Peyer's patch (tissue), 4 donors: Measurements from ENCODE around the gene AFDN. TPM values are rescaled to one million over a fixed set of nuclear protein-coding genes. Genes with fewer than 3 reads are reported as not detected.

Experiments used
- DNase-seq, 3 donors: peaks; one replicate each; pipeline ENCODE4 v3.0.0-alpha.2; 2017 to 2019
- H3K27ac ChIP-seq, 4 donors: fragments of 200-600 bp; sonication (generic); one replicate each; pipeline ENCODE4 v1.5.1; 2016 to 2019
- H3K27me3 ChIP-seq, 2 donors: fragments of 200-600 bp; sonication (generic); one replicate each; pipeline ENCODE4 v1.5.1; 2019
- H3K36me3 ChIP-seq, 3 donors: fragments of 200-600 bp; sonication (generic); one replicate each; pipeline ENCODE4 v1.5.1; 2016 to 2019
- H3K4me1 ChIP-seq, 4 donors: fragments of 200-600 bp; sonication (generic); one replicate each; pipeline ENCODE4 v1.5.1; 2016 to 2019
- H3K4me3 ChIP-seq, 4 donors: fragments of 200-600 bp; sonication (generic); 1 replicate in 3 of 4; 2 replicates in 1 of 4; pipeline ENCODE4 v1.5.1; 2016 to 2019; ENCODE audit warnings: mild to moderate bottlenecking in 1 of 4
- H3K9me3 ChIP-seq, 4 donors: fragments of 200-600 bp; sonication (generic); one replicate each; pipeline ENCODE4 v1.5.1; 2016 to 2019; ENCODE audit warnings: mild to moderate bottlenecking in 1 of 4
- POLR2A ChIP-seq, 2 donors: fragments of 450-650 bp; IDR thresholded peaks; one replicate each; pipeline ENCODE4 v1.5.1; 2017; ENCODE audit warnings: antibody characterized with exemption in 2 of 2, mild to moderate bottlenecking in 2 of 2, moderate library complexity in 2 of 2
- total RNA-seq, 4 donors: library from RNA; depleted of rRNA; stranded (reverse); fragments of >200 nt; gene quantifications; one replicate each; pipeline ENCODE4 v1.1.0, GENCODE V29; 2016
- TF ChIP-seq, protein P1 (sequence below), 6 experiments: fragments of 450-650 bp in 4 of 6; fragments of 200-600 bp in 2 of 6; sonication (generic) in 1 of 6; IDR thresholded peaks; one replicate each; pipeline ENCODE4 v1.5.1; 2017 to 2019; ENCODE audit warnings: antibody characterized with exemption in 6 of 6, mild to moderate bottlenecking in 3 of 6, moderate library complexity in 1 of 6

Gene AFDN
- total RNA-seq, 4 donors from 2014 or later = 265 to 326 (median 313) TPM

DNA sequence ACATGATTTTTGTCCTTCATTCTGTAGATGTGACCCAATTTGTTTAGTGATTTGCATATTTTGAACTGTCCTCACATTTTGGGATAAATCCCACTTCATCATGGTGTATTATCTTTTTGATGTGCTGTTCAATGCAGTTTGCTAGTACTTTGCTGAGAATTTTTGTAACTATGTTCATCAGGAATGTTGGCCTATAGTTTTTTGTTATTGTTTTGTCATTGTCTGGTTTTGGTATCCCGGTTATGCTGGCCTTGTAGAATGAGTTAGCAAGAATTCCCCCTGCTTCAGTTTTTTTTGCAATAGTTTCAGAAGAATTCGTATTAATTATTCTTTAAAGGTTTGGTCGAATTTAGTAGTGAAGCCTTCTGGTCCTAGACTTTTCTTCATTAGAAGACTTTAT is 182.6 kb downstream of the AFDN start:
- TF ChIP-seq, protein P1, sequence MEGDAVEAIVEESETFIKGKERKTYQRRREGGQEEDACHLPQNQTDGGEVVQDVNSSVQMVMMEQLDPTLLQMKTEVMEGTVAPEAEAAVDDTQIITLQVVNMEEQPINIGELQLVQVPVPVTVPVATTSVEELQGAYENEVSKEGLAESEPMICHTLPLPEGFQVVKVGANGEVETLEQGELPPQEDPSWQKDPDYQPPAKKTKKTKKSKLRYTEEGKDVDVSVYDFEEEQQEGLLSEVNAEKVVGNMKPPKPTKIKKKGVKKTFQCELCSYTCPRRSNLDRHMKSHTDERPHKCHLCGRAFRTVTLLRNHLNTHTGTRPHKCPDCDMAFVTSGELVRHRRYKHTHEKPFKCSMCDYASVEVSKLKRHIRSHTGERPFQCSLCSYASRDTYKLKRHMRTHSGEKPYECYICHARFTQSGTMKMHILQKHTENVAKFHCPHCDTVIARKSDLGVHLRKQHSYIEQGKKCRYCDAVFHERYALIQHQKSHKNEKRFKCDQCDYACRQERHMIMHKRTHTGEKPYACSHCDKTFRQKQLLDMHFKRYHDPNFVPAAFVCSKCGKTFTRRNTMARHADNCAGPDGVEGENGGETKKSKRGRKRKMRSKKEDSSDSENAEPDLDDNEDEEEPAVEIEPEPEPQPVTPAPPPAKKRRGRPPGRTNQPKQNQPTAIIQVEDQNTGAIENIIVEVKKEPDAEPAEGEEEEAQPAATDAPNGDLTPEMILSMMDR (IDR thresholded peaks at IDR 0.05) = no peak
- TF ChIP-seq POLR2A (IDR thresholded peaks at IDR 0.05) = no peak

DNA sequence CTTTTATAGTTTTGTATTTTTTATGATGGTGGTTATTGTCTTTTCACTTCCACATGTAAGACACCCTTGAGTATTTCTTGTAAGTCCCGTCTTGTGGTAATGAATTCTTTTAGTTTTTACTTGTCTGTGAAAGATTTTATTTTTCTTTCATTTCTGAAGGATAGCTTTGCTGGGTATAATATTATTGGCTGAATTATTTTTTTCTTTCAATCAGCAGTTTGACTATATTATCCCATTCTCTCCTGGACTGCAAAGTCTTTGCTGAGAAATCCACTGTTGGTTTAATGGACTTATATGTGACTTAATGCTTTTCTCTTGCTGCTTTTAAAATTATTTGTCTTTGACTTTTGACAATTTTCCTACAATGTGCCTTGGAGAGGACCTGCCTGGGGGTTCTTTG is 184.6 kb downstream of the AFDN start:
- DNase-seq = no peak
- TF ChIP-seq, protein P1 (IDR thresholded peaks at IDR 0.05) = no peak
- Histone ChIP-seq H3K4me3 (no peak overlapping the region), H3K36me3 (no peaks in the 10 kb centered on the region), H3K27ac (no peak overlapping the region), H3K27me3 (no peaks in the 10 kb centered on the region), H3K4me1 (no peaks in the 10 kb centered on the region), H3K9me3 (peaks cover 0 to 11% (median 2%) of the 10 kb centered on the region in 4 donors)

More for the DNA sequence above, 182.6 kb downstream of the AFDN start:
- Histone ChIP-seq H3K27me3 (no peaks in the 10 kb centered on the region), H3K9me3 (peaks cover 0 to 11% (median 2%) of the 10 kb centered on the region in 4 donors), H3K36me3 (no peaks in the 10 kb centered on the region), H3K4me3 (no peak overlapping the region), H3K4me1 (no peaks in the 10 kb centered on the region), H3K27ac (no peak overlapping the region)
- DNase-seq = no peak

DNA sequence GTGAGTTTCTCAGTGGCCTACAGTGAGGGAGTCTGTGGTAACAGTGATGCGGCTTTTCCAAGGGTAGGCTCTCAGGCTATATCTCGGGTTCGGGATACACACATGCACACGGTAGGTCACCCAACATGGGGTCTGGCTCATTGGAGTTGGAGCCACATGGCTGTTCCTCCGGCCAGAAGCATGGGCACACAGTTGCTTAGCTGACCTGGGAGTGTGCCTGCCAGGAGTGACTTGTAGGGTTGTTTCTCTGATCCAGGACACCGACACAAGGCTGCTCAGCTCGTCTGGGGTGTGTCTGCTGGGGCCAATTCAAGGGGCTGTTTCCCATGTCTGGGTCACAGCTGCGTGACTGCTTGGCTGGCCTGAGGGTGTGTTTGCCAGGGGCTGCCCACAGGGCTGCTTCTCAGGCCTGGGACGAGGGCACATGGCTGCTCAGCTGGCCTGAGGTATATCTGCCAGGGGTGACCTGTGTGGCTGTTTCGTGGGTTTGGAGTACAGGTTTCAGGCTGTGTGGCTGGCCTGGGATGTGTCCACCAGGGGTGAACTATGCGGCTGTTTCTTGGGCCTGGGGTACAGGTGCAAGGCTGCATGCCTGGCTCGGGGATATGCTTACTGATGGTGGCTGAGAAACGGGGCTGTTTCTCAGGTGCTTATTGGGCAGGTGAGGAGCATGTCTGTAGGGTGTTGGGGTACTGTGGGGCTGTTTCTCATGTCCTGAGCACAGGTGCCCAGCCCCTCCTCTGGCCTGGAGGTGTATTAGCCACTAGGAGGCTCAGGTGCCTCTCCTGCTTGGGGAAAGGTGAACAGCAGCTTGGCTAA is 185.9 kb downstream of the AFDN start:
- no peak overlapping the region for H3K4me3 ChIP-seq
- H3K27me3 ChIP-seq = no peaks in the 10 kb centered on the region
- H3K36me3 ChIP-seq = no peaks in the 10 kb centered on the region
- peaks cover 0 to 11% (median 2%) of the 10 kb centered on the region in 4 donors for H3K9me3 ChIP-seq
- no peaks in the 10 kb centered on the region for H3K4me1 ChIP-seq
- no peak for DNase-seq
- no peak for TF ChIP-seq POLR2A (IDR thresholded peaks at IDR 0.05)
- no peak overlapping the region for H3K27ac ChIP-seq

DNA sequence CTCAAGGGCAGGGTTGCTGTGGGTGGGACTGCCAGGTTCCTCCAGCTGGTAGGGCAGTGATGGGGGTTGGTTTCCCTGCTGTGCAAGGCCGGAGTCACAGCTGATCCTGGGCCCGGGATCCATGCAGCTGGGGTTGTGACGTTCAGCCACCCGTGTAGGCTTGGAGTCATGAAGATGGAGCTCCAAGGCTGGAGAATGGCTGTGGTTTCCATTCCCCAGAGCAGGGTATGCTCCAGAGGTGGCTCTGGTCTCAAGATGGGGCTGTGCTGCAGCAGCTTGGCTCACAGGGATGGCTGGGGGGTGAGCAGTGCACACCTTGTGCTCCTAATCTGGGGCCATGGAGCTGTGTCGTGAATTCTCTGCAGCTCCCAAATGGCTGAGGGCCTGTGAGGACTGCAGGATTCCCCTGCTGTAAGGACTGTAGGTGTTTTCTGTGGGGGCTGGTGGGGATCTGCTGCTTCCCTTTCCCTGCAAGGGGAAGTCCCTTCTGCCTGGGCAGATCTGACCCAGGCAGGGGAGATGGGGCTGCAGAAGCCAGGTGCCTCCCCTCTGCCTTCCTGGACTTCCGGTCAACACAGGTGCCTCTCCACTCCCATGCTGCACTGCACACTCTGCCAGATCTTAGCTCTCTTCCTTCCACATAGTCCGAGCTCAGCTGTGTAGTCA is 186.7 kb downstream of the AFDN start:
- H3K9me3 ChIP-seq = peaks cover 0 to 11% (median 2%) of the 10 kb centered on the region in 4 donors
- no peaks in the 10 kb centered on the region for H3K27me3 ChIP-seq
- no peak overlapping the region for H3K4me3 ChIP-seq
- no peak for DNase-seq
- no peak overlapping the region for H3K27ac ChIP-seq
- no peaks in the 10 kb centered on the region for H3K36me3 ChIP-seq
- no peaks in the 10 kb centered on the region for H3K4me1 ChIP-seq
- TF ChIP-seq, protein P1 (IDR thresholded peaks at IDR 0.05) = no peak
- no peak for TF ChIP-seq POLR2A (IDR thresholded peaks at IDR 0.05)

DNA sequence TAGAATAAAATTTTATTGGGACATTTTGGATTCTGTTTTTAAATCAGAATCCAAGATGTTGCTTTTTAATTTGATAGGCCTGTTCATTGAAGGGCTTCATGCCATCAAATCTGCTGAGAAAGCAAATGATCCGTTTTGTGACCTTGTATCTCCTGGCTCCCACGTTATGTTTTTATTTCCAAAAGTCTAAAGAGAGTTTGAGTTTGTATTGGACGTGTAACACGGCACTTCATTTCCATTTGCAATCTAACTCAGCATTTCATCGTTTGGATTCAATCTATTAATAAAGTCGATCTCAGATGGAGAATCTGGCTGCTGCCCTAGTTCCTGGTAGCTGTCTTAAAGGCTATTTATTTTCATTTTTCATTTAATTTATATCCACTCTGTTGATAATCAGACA is 187.7 kb downstream of the AFDN start:
- DNase-seq = no peak
- H3K4me1 ChIP-seq = no peaks in the 10 kb centered on the region
- peaks cover 0 to 11% (median 2%) of the 10 kb centered on the region in 4 donors for H3K9me3 ChIP-seq
- H3K36me3 ChIP-seq = no peaks in the 10 kb centered on the region
- no peak overlapping the region for H3K27ac ChIP-seq
- no peaks in the 10 kb centered on the region for H3K27me3 ChIP-seq
- no peak overlapping the region for H3K4me3 ChIP-seq
- TF ChIP-seq POLR2A (IDR thresholded peaks at IDR 0.05) = no peak
- TF ChIP-seq, protein P1 (IDR thresholded peaks at IDR 0.05) = no peak

DNA sequence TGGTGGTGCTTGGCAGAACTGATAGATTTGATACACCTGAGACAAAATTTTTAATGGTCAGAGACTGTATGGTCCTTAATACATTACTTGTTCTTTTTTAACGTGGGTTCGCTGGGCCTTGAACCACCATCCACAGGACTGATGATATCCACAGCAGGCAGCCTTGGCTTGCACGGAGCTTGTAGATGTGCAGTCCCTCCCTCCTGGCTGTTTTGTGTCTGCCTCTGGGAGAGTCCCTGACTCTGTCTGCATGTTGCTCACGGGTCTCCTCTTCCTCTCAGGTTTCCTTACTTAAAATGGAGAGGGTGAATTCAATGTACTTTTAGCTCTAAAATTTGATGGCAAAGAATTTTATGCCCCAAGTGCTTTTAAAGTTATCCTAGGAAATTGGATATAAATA is 188.3 kb downstream of the AFDN start:
- no peak for TF ChIP-seq POLR2A (IDR thresholded peaks at IDR 0.05)
- Histone ChIP-seq H3K4me1 (no peaks in the 10 kb centered on the region), H3K9me3 (peaks cover 0 to 11% (median 2%) of the 10 kb centered on the region in 4 donors), H3K36me3 (no peaks in the 10 kb centered on the region), H3K27me3 (no peaks in the 10 kb centered on the region), H3K27ac (no peak overlapping the region), H3K4me3 (no peak overlapping the region)
- DNase-seq = no peak
